ENCODE results near the gene TRANK1.
A peak's percentile ranks its signal among the peaks of the same experiment; 100 is the strongest.
"Not testable (repeated sequence)": the region's sequence is repeated elsewhere in the genome, so short reads cannot be mapped to it uniquely, and the experiment has no call there.

Gene TRANK1

GRCh38 chr3:36920884-36921567 lies 23.8 kb downstream of the TRANK1 start:
- DNase-seq (ENCODE audit: low read depth in 3 of 3), result no peak

GRCh38 chr3:36919439-36920160 lies 25.3 kb downstream of the TRANK1 start:
- no peak for DNase-seq (ENCODE audit: low read depth in 3 of 3)

GRCh38 chr3:36918050-36918449 lies 26.8 kb downstream of the TRANK1 start:
- no peak for DNase-seq (ENCODE audit: low read depth in 3 of 3)

GRCh38 chr3:36911990-36912804 lies 32.7 kb downstream of the TRANK1 start:
- peak in 1 of 3 experiments; percentile 9 for DNase-seq (ENCODE audit: low read depth in 3 of 3)

GRCh38 chr3:36909666-36910065 lies 35.2 kb downstream of the TRANK1 start:
- no peak for DNase-seq (ENCODE audit: low read depth in 3 of 3)

- DNase-seq (ENCODE audit: low read depth in 3 of 3), result no peak
These were observed 35.7 kb downstream of the TRANK1 start for GRCh38 chr3:36909181-36909580.

- DNase-seq (ENCODE audit: low read depth in 3 of 3), result no peak
These were observed 36.1 kb downstream of the TRANK1 start for GRCh38 chr3:36908647-36909180.

GRCh38 chr3:36907911-36908646 lies 36.8 kb downstream of the TRANK1 start:
- DNase-seq (ENCODE audit: low read depth in 3 of 3), result peak in 2 of 3 experiments; percentile 37 to 46

GRCh38 chr3:36906504-36907149 lies 38.2 kb downstream of the TRANK1 start:
- no peak for DNase-seq (ENCODE audit: low read depth in 3 of 3)

- no peak for DNase-seq (ENCODE audit: low read depth in 3 of 3)
These were observed 39.3 kb downstream of the TRANK1 start for GRCh38 chr3:36905545-36905944.

GRCh38 chr3:36904641-36905040 lies 40.2 kb downstream of the TRANK1 start:
- no peak for DNase-seq (ENCODE audit: low read depth in 3 of 3)

- DNase-seq (ENCODE audit: low read depth in 3 of 3), result not testable (repeated sequence)
These were observed 40.8 kb downstream of the TRANK1 start for GRCh38 chr3:36904065-36904464.

- DNase-seq (ENCODE audit: low read depth in 3 of 3), result no peak
These were observed 41.6 kb downstream of the TRANK1 start for GRCh38 chr3:36903119-36903882.

GRCh38 chr3:36901588-36901987 lies 43.3 kb downstream of the TRANK1 start:
- no peak for DNase-seq (ENCODE audit: low read depth in 3 of 3)

- no peak for DNase-seq (ENCODE audit: low read depth in 3 of 3)
These were observed 44.1 kb downstream of the TRANK1 start for GRCh38 chr3:36900474-36901443.

- no peak for DNase-seq (ENCODE audit: low read depth in 3 of 3)
These were observed 49.1 kb downstream of the TRANK1 start for GRCh38 chr3:36895496-36896409.

GRCh38 chr3:36894914-36895313 lies 49.9 kb downstream of the TRANK1 start:
- DNase-seq (ENCODE audit: low read depth in 3 of 3), result no peak

GRCh38 chr3:36893826-36894225 lies 51.0 kb downstream of the TRANK1 start:
- no peak for DNase-seq (ENCODE audit: low read depth in 3 of 3)
